GM12878 (cell line): ENCODE results near the gene SPAG17. TPM values are rescaled to one million over a fixed set of nuclear protein-coding genes. Genes with fewer than 3 reads are reported as not detected.

Experiments
- ATAC-seq: fragments of 200-7000 bp; cut with Tn5 transposase; 3 replicates; pipeline ENCODE4 v1.9.1; 2020; ENCODE audit warnings: mild to moderate bottlenecking, moderate library complexity
- BruUV-seq: library from RNA; stranded (reverse); fragments of 400-500 nt; replicated peaks from 2 replicates; lab custom pipeline; 2021; lab: Mats Ljungman, UMichigan
- CTCF ChIA-PET: fragments of 300-600 bp; sonication (Branson Sonifier 250); formaldehyde crosslinking; extraction: SDS; loops from one replicate; lab custom pipeline; 2021; ENCODE audit warnings: inconsistent platforms; lab: Yijun Ruan, JAX
- POLR2A ChIA-PET: fragments of 350-600 bp; formaldehyde crosslinking; extraction: SDS; loops from one replicate; lab custom pipeline; 2021; ENCODE audit warnings: inconsistent platforms; lab: Charles Lee
- RAD21 ChIA-PET: fragments of 300-600 bp; sonication (Branson Sonifier 250); formaldehyde crosslinking; loops from one replicate; lab custom pipeline; 2023; ENCODE audit warnings: antibody characterized with exemption; ENCODE audit not compliant: unreplicated experiment; lab: Charles Lee
- SMC1A ChIA-PET: fragments of 300-600 bp; sonication (Branson Sonifier 250); formaldehyde crosslinking; loops from one replicate; lab custom pipeline; 2023; ENCODE audit not compliant: unreplicated experiment, uncharacterized antibody; lab: Charles Lee
- DNase-seq: peaks from one replicate; pipeline ENCODE4 v3.0.0-alpha.2; 2011; ENCODE audit warnings: low read depth, low spot score
- FAIRE-seq: peaks from 3 replicates; lab custom pipeline; 2011; peaks lifted over from hg19 to GRCh38; lab: Jason Lieb, UNC
- H2AFZ ChIP-seq: 2 replicates; pipeline ENCODE4 v1.6.0; 2011; ENCODE audit warnings: low read depth, low read length, control low read depth; ENCODE audit not compliant: control insufficient read depth
- H3K27ac ChIP-seq: 2 replicates; pipeline ENCODE4 v1.5.1; 2011; ENCODE audit warnings: control low read depth; ENCODE audit not compliant: control insufficient read depth, insufficient read depth
- H3K27me3 ChIP-seq, 2 experiments: replicated peaks in 1 of 2; 2 replicates each; pipeline versions ENCODE4 v1.6.0 to v1.6.1; 2011; ENCODE audit warnings: low read length in 1 of 2; ENCODE audit not compliant: control insufficient read depth in 2 of 2, insufficient read depth in 2 of 2
- H3K36me3 ChIP-seq, 2 experiments: 2 replicates each; pipeline ENCODE4 v1.5.1; 2011; ENCODE audit warnings: low read length in 1 of 2; ENCODE audit not compliant: control insufficient read depth in 2 of 2, insufficient read depth in 2 of 2
- H3K4me1 ChIP-seq: 2 replicates; pipeline ENCODE4 v1.6.1; 2011; ENCODE audit warnings: mild to moderate bottlenecking, low read length, moderate library complexity, mixed read lengths; ENCODE audit not compliant: control insufficient read depth, insufficient read depth
- H3K4me2 ChIP-seq: 2 replicates; pipeline ENCODE4 v1.6.0; 2011; ENCODE audit warnings: control low read depth; ENCODE audit not compliant: control insufficient read depth, insufficient read depth
- H3K4me3 ChIP-seq: fragments of 200-600 bp; sonication (generic); 2 replicates; pipeline ENCODE4 v1.5.1; 2016
- H3K79me2 ChIP-seq: 2 replicates; pipeline ENCODE4 v1.6.0; 2011; ENCODE audit warnings: low read length; ENCODE audit not compliant: control insufficient read depth, insufficient read depth
- H3K9ac ChIP-seq: 2 replicates; pipeline ENCODE4 v1.8.0; 2011; ENCODE audit warnings: low read length, control low read depth, mixed read lengths; ENCODE audit not compliant: control insufficient read depth, insufficient read depth
- H3K9me3 ChIP-seq: replicated peaks from 3 replicates; pipeline ENCODE4 v1.5.1; 2011; ENCODE audit warnings: mild to moderate bottlenecking, low read length; ENCODE audit not compliant: control insufficient read depth, insufficient read depth
- H4K20me1 ChIP-seq: 2 replicates; pipeline ENCODE4 v1.6.0; 2011; ENCODE audit not compliant: control insufficient read depth, insufficient read depth
- CBFB ChIP-seq: IDR thresholded peaks from 2 replicates; pipeline ENCODE4 v1.6.1; 2016; ENCODE audit warnings: antibody characterized with exemption, low read depth
- EP300 ChIP-seq, 2 experiments: fragments of 150-350 bp in 1 of 2; IDR thresholded peaks; 2 replicates each; pipeline ENCODE4 v1.6.1; 2011 to 2012; ENCODE audit warnings: low read depth in 2 of 2, low read length in 2 of 2, borderline replicate concordance in 1 of 2, improper control_type of control experiment in 1 of 2, inconsistent platforms in 1 of 2; ENCODE audit not compliant: control insufficient read depth in 1 of 2
- MLLT1 ChIP-seq: fragments of 450-650 bp; IDR thresholded peaks from 2 replicates; pipeline ENCODE4 v1.6.1; 2016; ENCODE audit warnings: mild to moderate bottlenecking
- MTA2 ChIP-seq: fragments of 450-650 bp; IDR thresholded peaks from 2 replicates; pipeline ENCODE4 v1.6.1; 2016; ENCODE audit warnings: low read depth, mild to moderate bottlenecking, moderate library complexity
- NRF1 ChIP-seq: conservative IDR thresholded peaks from 2 replicates; pipeline ENCODE4 v1.6.1; 2011; ENCODE audit warnings: mild to moderate bottlenecking, low read depth, low read length, improper control_type of control experiment
- TAF1 ChIP-seq: IDR thresholded peaks from 2 replicates; pipeline ENCODE4 v1.6.1; 2011; ENCODE audit warnings: mild to moderate bottlenecking, low read depth, low read length, borderline replicate concordance
- ZNF592 ChIP-seq: fragments of 450-650 bp; IDR thresholded peaks from 2 replicates; pipeline ENCODE4 v1.6.1; 2017; ENCODE audit warnings: mild to moderate bottlenecking, moderate library complexity
- WGBS: methylation state at CpG from one replicate; pipeline ENCODE4 v1.1.6; 2016; ENCODE audit warnings: low lambda C conversion rate; ENCODE audit not compliant: insufficient replicate concordance, insufficient coverage; ENCODE audit errors: missing lambda C conversion rate; 5-methylcytosine and 5-hydroxymethylcytosine counted together
- in situ Hi-C: fragments of 300-500 bp; cut with MboI; formaldehyde crosslinking; loops from 9 replicates; pipeline ENCODE4 v1.14.3; 2018; ENCODE audit warnings: mixed read lengths
- intact Hi-C: fragments of 100-400 bp; cut with micrococcal nuclease; formaldehyde crosslinking; loops from one replicate; pipeline ENCODE4 v1.14.2; 2022; ENCODE audit not compliant: unreplicated experiment
- polyA plus RNA-seq, 11 experiments: library from polyadenylated mRNA; depleted of rRNA in 4 of 11; unstranded in 6 of 11; stranded (reverse) in 5 of 11; fragments of >200 nt; fragmentation: Nextera tagmentation in 4 of 11; fragmentation: Illumina TruSeq in 1 of 11; extraction: Ambion mirVana in 4 of 11; extraction: Trizol in 1 of 11; gene quantifications; 1 replicate in 1 of 11; 2 replicates in 10 of 11; pipeline versions ENCODE4 v1.2.1 to v1.2.3, GENCODE V29; 2011 to 2016; ENCODE audit warnings: inconsistent platforms in 2 of 11, missing spikeins in 2 of 11, low read depth in 1 of 11
- total RNA-seq, 4 experiments: library from RNA; depleted of rRNA in 3 of 4; stranded (reverse); fragments of >200 nt in 3 of 4; fragmentation: Illumina TruSeq in 1 of 4; extraction: Trizol in 1 of 4; gene quantifications; 2 replicates each; pipeline versions ENCODE4 v1.2.1 to v1.2.3, GENCODE V29; 2013 to 2021

SPAG17 gene
- total and polyA plus RNA-seq, 10 of the 15 experiments (the other 5 are each of a cell fraction or from before 2014, with no cell fraction given) = 0.02 to 0.16 (median 0.03) TPM; not detected in 7

- Histone ChIP-seq H3K27me3 (no peaks in the 10 kb centered on the region; a peak in 1 of 4 replicates), H3K9ac (no peak overlapping the region), H3K4me1 (no peaks in the 10 kb centered on the region), H3K4me2 (no peak overlapping the region), H2AFZ (no peak overlapping the region), H4K20me1 (no peaks in the 10 kb centered on the region), H3K27ac (no peak overlapping the region), H3K36me3 (no peaks in the 10 kb centered on the region), H3K79me2 (no peaks in the 10 kb centered on the region)
- CTCF ChIA-PET = interaction anchor here (0.6 kb wide), 1 partner anchor 113 kb away, joined by 3 read pairs; no protein-coding TSS in a partner anchor
- SMC1A ChIA-PET = no interaction called here
- no TSS peak for BruUV-seq
- in situ Hi-C loops = no loop called here
- FAIRE-seq = no peak
- intact Hi-C loops = no loop called here
- ATAC-seq = no peak
- RAD21 ChIA-PET = interaction anchor here (0.9 kb wide), 1 partner anchor 13 kb away, joined by 3 read pairs; no protein-coding TSS in a partner anchor
- TF ChIP-seq MLLT1 (no peak), NRF1 (no peak), MTA2 (no peak), CBFB (no peak), ZNF592 (no peak), TAF1 (no peak), EP300 (IDR thresholded peaks at IDR 0.05; ENCODE audit: borderline replicate concordance in 1 of 2, control insufficient read depth in 1 of 2, low read depth in 2 of 2, low read length in 2 of 2) (no peak)
- TF ChIP-seq, all 136 proteins: peak for 0
- no peaks in the 10 kb centered on the region for H3K9me3 ChIP-seq
- no peak for DNase-seq
- WGBS = 0% methylated on average over 3 of the region's 3 CpGs
- H3K4me3 ChIP-seq = no peak overlapping the region
- POLR2A ChIA-PET = no interaction called here
Measured at GRCh38 chr1:118142546-118142945, 42.5 kb downstream of the SPAG17 start.
